Measurements from ENCODE around the gene PCLAF.
"Not testable (repeated sequence)": the region's sequence is repeated elsewhere in the genome, so short reads cannot be mapped to it uniquely, and the experiment has no call there.

Gene PCLAF

GRCh38 chr15:64381000-64381751, at the start of gene PCLAF:
TSS of gene PCLAF (minus strand) at chr15:64381441. CDS start at chr15:64381371, 70 bp downstream.
- DNase-seq (ENCODE audit: low read depth in 3 of 3, low spot score in 1 of 3): peak; percentile 63 to 79 (median 69)

GRCh38 chr15:64430000-64430735, 48.9 kb upstream of the PCLAF start:
- DNase-seq (ENCODE audit: low read depth in 3 of 3, low spot score in 1 of 3): peak in 2 of 3 donors; percentile 6 to 7

- DNase-seq (ENCODE audit: low read depth in 3 of 3, low spot score in 1 of 3): no peak
These were observed 48.2 kb upstream of the PCLAF start for GRCh38 chr15:64429448-64429847.

- no peak for DNase-seq (ENCODE audit: low read depth in 3 of 3, low spot score in 1 of 3)
These were observed 45.7 kb upstream of the PCLAF start for GRCh38 chr15:64426845-64427465.

GRCh38 chr15:64425221-64425620, 44.0 kb upstream of the PCLAF start:
- no peak for DNase-seq (ENCODE audit: low read depth in 3 of 3, low spot score in 1 of 3)

- DNase-seq (ENCODE audit: low read depth in 3 of 3, low spot score in 1 of 3): no peak
These were observed 42.7 kb upstream of the PCLAF start for GRCh38 chr15:64423970-64424369.

- DNase-seq (ENCODE audit: low read depth in 3 of 3, low spot score in 1 of 3): no peak
These were observed 41.5 kb upstream of the PCLAF start for GRCh38 chr15:64422697-64423096.

GRCh38 chr15:64412216-64412615, 31.0 kb upstream of the PCLAF start:
- DNase-seq (ENCODE audit: low read depth in 3 of 3, low spot score in 1 of 3): no peak

GRCh38 chr15:64400583-64400982, 19.3 kb upstream of the PCLAF start:
- DNase-seq (ENCODE audit: low read depth in 3 of 3, low spot score in 1 of 3): no peak

- DNase-seq (ENCODE audit: low read depth in 3 of 3, low spot score in 1 of 3): no peak
These were observed 17.3 kb upstream of the PCLAF start for GRCh38 chr15:64398575-64398974.

- no peak for DNase-seq (ENCODE audit: low read depth in 3 of 3, low spot score in 1 of 3)
These were observed 15.5 kb upstream of the PCLAF start for GRCh38 chr15:64396789-64397188.

GRCh38 chr15:64392471-64392870, 11.2 kb upstream of the PCLAF start:
- not testable (repeated sequence) for DNase-seq (ENCODE audit: low read depth in 3 of 3, low spot score in 1 of 3)

- no peak for DNase-seq (ENCODE audit: low read depth in 3 of 3, low spot score in 1 of 3)
These were observed 7.8 kb upstream of the PCLAF start for GRCh38 chr15:64389036-64389435.

- peak; percentile 88 to 91 (median 90) for DNase-seq (ENCODE audit: low read depth in 3 of 3, low spot score in 1 of 3)
These were observed 6.4 kb upstream of the PCLAF start, which contains the start of gene TRIP4 for GRCh38 chr15:64387562-64388168. TSS of gene TRIP4 (plus strand) at chr15:64387836. CDS start at chr15:64387864, 28 bp downstream.

- DNase-seq (ENCODE audit: low read depth in 3 of 3, low spot score in 1 of 3): no peak
These were observed 5.0 kb upstream of the PCLAF start for GRCh38 chr15:64386291-64386690.

- DNase-seq (ENCODE audit: low read depth in 3 of 3, low spot score in 1 of 3): no peak
These were observed 2.5 kb upstream of the PCLAF start for GRCh38 chr15:64383760-64384159.

- not testable (repeated sequence) for DNase-seq (ENCODE audit: low read depth in 3 of 3, low spot score in 1 of 3)
These were observed 941 bp downstream of the PCLAF start for GRCh38 chr15:64380130-64380870.

- DNase-seq (ENCODE audit: low read depth in 3 of 3, low spot score in 1 of 3): no peak
These were observed 1.9 kb downstream of the PCLAF start for GRCh38 chr15:64379216-64379960.

- DNase-seq (ENCODE audit: low read depth in 3 of 3, low spot score in 1 of 3): no peak
These were observed 7.9 kb downstream of the PCLAF start for GRCh38 chr15:64373360-64373759.

- not testable (repeated sequence) for DNase-seq (ENCODE audit: low read depth in 3 of 3, low spot score in 1 of 3)
These were observed 9.9 kb downstream of the PCLAF start for GRCh38 chr15:64371383-64371782.

Measured in stimulated activated CD4-positive, alpha-beta T cell treated with anti-CD3 and anti-CD28 coated beads, TNF-alpha, amount 100 ng/mL, for 1 hour (primary cell).